GM21786 (cell line): Measurements from ENCODE around the gene SERPINA5.

ENCODE experiments used
- ATAC-seq: cut with Tn5 transposase; IDR thresholded peaks from one replicate; pipeline ENCODE4 v1.9.1; 2021; ENCODE audit not compliant: unreplicated experiment

Gene SERPINA5

GRCh38 chr14:94641632-94641955, 60.4 kb downstream of the SERPINA5 start:
- no peak for ATAC-seq
